Stimulated activated CD4-positive, alpha-beta T cell treated with anti-CD3 and anti-CD28 coated beads, Interleukin-1b, Interleukin-23, amount 100 ng/mL, for 1 hour (primary cell): ENCODE measurements around the gene PPIF.

Experiments used
- DNase-seq, 2 donors: peaks; one replicate each; pipeline ENCODE4 v3.0.0-alpha.2; 2020; ENCODE audit warnings: low read depth in 2 of 2

Gene PPIF

GRCh38 chr10:79401015-79401921, 54.0 kb downstream of the PPIF start:
- DNase-seq = no peak

- DNase-seq = no peak
These were observed 55.3 kb downstream of the PPIF start for GRCh38 chr10:79402625-79402946.

GRCh38 chr10:79402951-79403350, 55.7 kb downstream of the PPIF start:
- no peak for DNase-seq

GRCh38 chr10:79403441-79404230, 56.4 kb downstream of the PPIF start:
- DNase-seq = no peak

- no peak for DNase-seq
These were observed 57.0 kb downstream of the PPIF start for GRCh38 chr10:79404231-79404609.

GRCh38 chr10:79404690-79405131, 57.4 kb downstream of the PPIF start:
- no peak for DNase-seq
